GM12874 (cell line): ENCODE data around the gene LTO1.

Experiments used
- CTCF ChIP-seq: IDR thresholded peaks from 2 replicates; pipeline ENCODE4 v1.5.1; 2011; ENCODE audit warnings: low read depth, mild to moderate bottlenecking, control low read depth, low read length, moderate library complexity; ENCODE audit not compliant: insufficient read depth

LTO1 gene

GRCh38 chr11:69692422-69692821, 17.3 kb upstream of the LTO1 start:
- TF ChIP-seq CTCF = no peak

- TF ChIP-seq CTCF = no peak
Measured at GRCh38 chr11:69691463-69691862, 16.3 kb upstream of the LTO1 start.

- no peak for TF ChIP-seq CTCF
Measured at GRCh38 chr11:69689484-69690319, 14.5 kb upstream of the LTO1 start.

GRCh38 chr11:69686856-69687255, 11.7 kb upstream of the LTO1 start:
- no peak for TF ChIP-seq CTCF

GRCh38 chr11:69686452-69686851, 11.3 kb upstream of the LTO1 start:
- no peak for TF ChIP-seq CTCF

GRCh38 chr11:69685348-69685747, 10.2 kb upstream of the LTO1 start:
- TF ChIP-seq CTCF = no peak

GRCh38 chr11:69684651-69685050, 9.5 kb upstream of the LTO1 start:
- no peak for TF ChIP-seq CTCF
